Uterus (tissue), 2 donors: ENCODE data around the gene CPA1.

Source experiments
- POLR2A ChIP-seq, 2 donors: fragments of 450-650 bp; IDR thresholded peaks; one replicate each; pipeline ENCODE4 v1.6.1; 2016; ENCODE audit warnings: antibody characterized with exemption in 2 of 2, mild to moderate bottlenecking in 1 of 2, moderate library complexity in 1 of 2
- TF ChIP-seq, protein P1 (sequence below), 4 experiments: fragments of 200-600 bp in 2 of 4; fragments of 450-650 bp in 2 of 4; sonication (generic) in 2 of 4; IDR thresholded peaks; one replicate each; pipeline ENCODE4 v1.5.1; 2016 to 2019; ENCODE audit warnings: antibody characterized with exemption in 4 of 4, mild to moderate bottlenecking in 2 of 4, moderate library complexity in 1 of 4

DNA sequence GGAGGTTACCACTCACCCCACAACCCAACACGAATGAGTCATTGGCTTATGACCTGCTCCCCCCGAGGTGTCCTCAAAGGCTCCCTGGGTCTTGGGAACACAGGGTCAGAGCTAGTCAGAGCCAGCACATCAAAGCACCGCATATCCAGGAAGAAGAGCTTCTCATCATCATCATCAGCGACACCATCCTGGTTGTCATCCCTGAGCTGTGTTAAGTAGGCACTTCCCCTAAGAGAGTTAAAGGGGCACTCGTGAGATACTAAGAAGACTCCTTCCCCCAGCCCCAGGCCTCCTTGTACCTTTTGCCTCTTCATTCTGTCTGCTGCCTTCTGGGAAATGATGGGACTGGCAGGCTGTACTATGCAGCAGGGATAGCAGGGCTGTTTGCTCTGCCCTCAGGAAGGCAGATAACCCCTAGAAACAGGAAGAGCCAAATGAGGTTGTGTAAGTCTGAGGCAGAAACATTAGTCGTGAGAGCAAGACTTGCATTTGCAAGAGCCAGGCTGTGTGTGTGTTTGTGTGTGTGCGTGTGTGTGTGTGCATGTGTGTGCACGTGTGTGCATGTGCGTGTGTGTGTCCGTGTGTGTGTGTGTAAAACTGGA, 11.1 kb upstream of the CPA1 start:
- TF ChIP-seq, protein P1, sequence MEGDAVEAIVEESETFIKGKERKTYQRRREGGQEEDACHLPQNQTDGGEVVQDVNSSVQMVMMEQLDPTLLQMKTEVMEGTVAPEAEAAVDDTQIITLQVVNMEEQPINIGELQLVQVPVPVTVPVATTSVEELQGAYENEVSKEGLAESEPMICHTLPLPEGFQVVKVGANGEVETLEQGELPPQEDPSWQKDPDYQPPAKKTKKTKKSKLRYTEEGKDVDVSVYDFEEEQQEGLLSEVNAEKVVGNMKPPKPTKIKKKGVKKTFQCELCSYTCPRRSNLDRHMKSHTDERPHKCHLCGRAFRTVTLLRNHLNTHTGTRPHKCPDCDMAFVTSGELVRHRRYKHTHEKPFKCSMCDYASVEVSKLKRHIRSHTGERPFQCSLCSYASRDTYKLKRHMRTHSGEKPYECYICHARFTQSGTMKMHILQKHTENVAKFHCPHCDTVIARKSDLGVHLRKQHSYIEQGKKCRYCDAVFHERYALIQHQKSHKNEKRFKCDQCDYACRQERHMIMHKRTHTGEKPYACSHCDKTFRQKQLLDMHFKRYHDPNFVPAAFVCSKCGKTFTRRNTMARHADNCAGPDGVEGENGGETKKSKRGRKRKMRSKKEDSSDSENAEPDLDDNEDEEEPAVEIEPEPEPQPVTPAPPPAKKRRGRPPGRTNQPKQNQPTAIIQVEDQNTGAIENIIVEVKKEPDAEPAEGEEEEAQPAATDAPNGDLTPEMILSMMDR (IDR thresholded peaks at IDR 0.05) = no peak
- TF ChIP-seq POLR2A (IDR thresholded peaks at IDR 0.05) = no peak
